ENCODE measurements around the gene EHD1. TPM values are rescaled to one million over a fixed set of nuclear protein-coding genes. Genes with fewer than 3 reads are reported as not detected.

The EHD1 gene
- total RNA-seq, 2 experiments from 2014 or later = 71.0 to 73.6 TPM

GRCh38 chr11:64888729-64889511 is 10.5 kb upstream of the EHD1 start:
- intact Hi-C loops (cut with DNase I, micrococcal nuclease) = loop anchor here in 1 of 2 experiments (1.0 kb wide), 2 partner anchors 11 to 42 kb away; partner anchors contain the start of gene EHD1
- no peak for DNase-seq
- POLR2A ChIA-PET = interaction anchor here (1.0 kb wide), 1 partner anchor 30 kb away, joined by 9 read pairs; no protein-coding TSS in a partner anchor
- H3K27me3 Mint-ChIP-seq = no peaks in the 10 kb centered on the region
- CTCF ChIA-PET = interaction anchor here (0.5 to 17.2 kb wide), 7 partner anchors 8 to 133 kb away, joined by 3 to 377 read pairs (median 6); partner anchors contain the start of gene CDC42BPG
- H3K36me3 Mint-ChIP-seq (ENCODE audit: low read depth) = no peaks in the 10 kb centered on the region
- no peaks in the 10 kb centered on the region for H3K9me3 Mint-ChIP-seq (ENCODE audit: low read depth)
- no peak overlapping the region for H3K4me3 Mint-ChIP-seq
- H3K4me1 Mint-ChIP-seq = peaks cover 32% of the 10 kb centered on the region
- H3K27ac Mint-ChIP-seq = no peak overlapping the region
- no peak for ATAC-seq

- intact Hi-C loops (cut with DNase I, micrococcal nuclease) = loop anchor here in 1 of 2 experiments (1.0 kb wide), 2 partner anchors 10 to 41 kb away; partner anchors contain the start of gene EHD1
- H3K36me3 Mint-ChIP-seq (ENCODE audit: low read depth) = no peaks in the 10 kb centered on the region
- ChIA-PET CTCF (interaction anchor here (0.5 to 17.2 kb wide), 12 partner anchors 8 to 621 kb away, joined by 3 to 377 read pairs (median 5); partner anchors contain the start of genes CDC42BPG and CDC42EP2), POLR2A (interaction anchor here (0.6 to 1.0 kb wide), 3 partner anchors 10 to 33 kb away, joined by 3 to 9 read pairs (median 3); no protein-coding TSS in a partner anchor)
- no peaks in the 10 kb centered on the region for H3K27me3 Mint-ChIP-seq
- peaks cover 35% of the 10 kb centered on the region for H3K4me1 Mint-ChIP-seq
- DNase-seq = no peak
- peak overlapping the region; percentile 64 for H3K4me3 Mint-ChIP-seq
- H3K27ac Mint-ChIP-seq = peak overlapping the region; percentile 92
- H3K9me3 Mint-ChIP-seq (ENCODE audit: low read depth) = no peaks in the 10 kb centered on the region
- ATAC-seq = no peak
Observed at GRCh38 chr11:64888406-64888728, 9.9 kb upstream of the EHD1 start.

GRCh38 chr11:64887757-64888405 is 9.5 kb upstream of the EHD1 start:
- POLR2A ChIA-PET = interaction anchor here (0.6 to 1.0 kb wide), 3 partner anchors 10 to 33 kb away, joined by 3 to 9 read pairs (median 3); no protein-coding TSS in a partner anchor
- H3K36me3 Mint-ChIP-seq (ENCODE audit: low read depth) = no peaks in the 10 kb centered on the region
- peak overlapping the region; percentile 92 for H3K27ac Mint-ChIP-seq
- no peaks in the 10 kb centered on the region for H3K9me3 Mint-ChIP-seq (ENCODE audit: low read depth)
- peak overlapping the region; percentile 64 for H3K4me3 Mint-ChIP-seq
- CTCF ChIA-PET = interaction anchor here (0.5 to 17.2 kb wide), 15 partner anchors 7 to 620 kb away, joined by 3 to 377 read pairs (median 4); partner anchors contain the start of genes CDC42BPG and CDC42EP2
- peaks cover 35% of the 10 kb centered on the region for H3K4me1 Mint-ChIP-seq
- no peaks in the 10 kb centered on the region for H3K27me3 Mint-ChIP-seq
- DNase-seq (peak; percentile 92), ATAC-seq (peak; percentile 83)
- intact Hi-C loops (cut with DNase I, micrococcal nuclease) = loop anchor here in 1 of 2 experiments (1.0 kb wide), 2 partner anchors 10 to 41 kb away; partner anchors contain the start of gene EHD1

GRCh38 chr11:64887234-64887756 is 8.9 kb upstream of the EHD1 start:
- no peak for ATAC-seq
- peak overlapping the region; percentile 43 for H3K27ac Mint-ChIP-seq
- H3K36me3 Mint-ChIP-seq (ENCODE audit: low read depth) = no peaks in the 10 kb centered on the region
- no peak for DNase-seq
- ChIA-PET POLR2A (interaction anchor here (0.9 kb wide), 1 partner anchor 32 kb away, joined by 3 read pairs; no protein-coding TSS in a partner anchor), CTCF (interaction anchor here (0.6 to 17.2 kb wide), 11 partner anchors 10 to 139 kb away, joined by 3 to 377 read pairs (median 4); partner anchors contain the start of gene CDC42BPG)
- H3K9me3 Mint-ChIP-seq (ENCODE audit: low read depth) = no peaks in the 10 kb centered on the region
- intact Hi-C loops (cut with DNase I, micrococcal nuclease) = no loop called here
- H3K4me1 Mint-ChIP-seq = peaks cover 37% of the 10 kb centered on the region
- H3K4me3 Mint-ChIP-seq = peak overlapping the region; percentile 5
- no peaks in the 10 kb centered on the region for H3K27me3 Mint-ChIP-seq

GRCh38 chr11:64885367-64886286 is 7.2 kb upstream of the EHD1 start:
- Mint-ChIP-seq H3K36me3 (ENCODE audit: low read depth) (no peaks in the 10 kb centered on the region), H3K27ac (peak overlapping the region; percentile 91), H3K27me3 (no peaks in the 10 kb centered on the region), H3K9me3 (ENCODE audit: low read depth) (no peaks in the 10 kb centered on the region), H3K4me1 (peaks cover 49% of the 10 kb centered on the region), H3K4me3 (peak overlapping the region; percentile 30)
- intact Hi-C loops (cut with DNase I, micrococcal nuclease) = no loop called here
- CTCF ChIA-PET = interaction anchor here (0.5 to 17.2 kb wide), 11 partner anchors 8 to 589 kb away, joined by 3 to 377 read pairs (median 4); partner anchors contain the start of gene CDC42BPG
- ATAC-seq = peak; percentile 87
- POLR2A ChIA-PET = interaction anchor here (0.7 to 1.6 kb wide), 4 partner anchors 8 to 41 kb away, joined by 3 to 7 read pairs (median 4); partner anchors contain the start of gene CDC42BPG
- DNase-seq = peak; percentile 66

- ATAC-seq (no peak), DNase-seq (no peak)
- H3K4me3 Mint-ChIP-seq = no peak overlapping the region
- H3K4me1 Mint-ChIP-seq = peaks cover 65% of the 10 kb centered on the region
- CTCF ChIA-PET = interaction anchor here (1.3 to 17.2 kb wide), 3 partner anchors 18 to 34 kb away, joined by 3 to 377 read pairs (median 5); partner anchors contain the start of gene CDC42BPG
- no peaks in the 10 kb centered on the region for H3K27me3 Mint-ChIP-seq
- no peaks in the 10 kb centered on the region for H3K9me3 Mint-ChIP-seq (ENCODE audit: low read depth)
- H3K36me3 Mint-ChIP-seq (ENCODE audit: low read depth) = no peaks in the 10 kb centered on the region
- no peak overlapping the region for H3K27ac Mint-ChIP-seq
- POLR2A ChIA-PET = no interaction called here
- intact Hi-C loops (cut with DNase I, micrococcal nuclease) = no loop called here
Observed at GRCh38 chr11:64884019-64884418, 5.6 kb upstream of the EHD1 start.

GRCh38 chr11:64883575-64883974 is 5.2 kb upstream of the EHD1 start:
- ATAC-seq (no peak), DNase-seq (no peak)
- no peaks in the 10 kb centered on the region for H3K9me3 Mint-ChIP-seq (ENCODE audit: low read depth)
- intact Hi-C loops (cut with DNase I, micrococcal nuclease) = no loop called here
- H3K4me1 Mint-ChIP-seq = peaks cover 66% of the 10 kb centered on the region
- peak overlapping the region; percentile 4 for H3K27ac Mint-ChIP-seq
- no peaks in the 10 kb centered on the region for H3K27me3 Mint-ChIP-seq
- CTCF ChIA-PET = interaction anchor here (1.3 to 6.1 kb wide), 3 partner anchors 18 to 35 kb away, joined by 3 to 49 read pairs (median 5); no protein-coding TSS in a partner anchor
- POLR2A ChIA-PET = no interaction called here
- H3K36me3 Mint-ChIP-seq (ENCODE audit: low read depth) = no peaks in the 10 kb centered on the region
- no peak overlapping the region for H3K4me3 Mint-ChIP-seq

GRCh38 chr11:64882243-64882642 is 3.8 kb upstream of the EHD1 start:
- no peak for ATAC-seq
- no peaks in the 10 kb centered on the region for H3K9me3 Mint-ChIP-seq (ENCODE audit: low read depth)

GRCh38 chr11:64881476-64881875 is 3.1 kb upstream of the EHD1 start:
- no peaks in the 10 kb centered on the region for H3K27me3 Mint-ChIP-seq
- H3K27ac Mint-ChIP-seq = peak overlapping the region; percentile 37
- intact Hi-C loops (cut with DNase I, micrococcal nuclease) = no loop called here
- H3K9me3 Mint-ChIP-seq (ENCODE audit: low read depth) = no peaks in the 10 kb centered on the region
- DNase-seq (no peak), ATAC-seq (no peak)
- H3K36me3 Mint-ChIP-seq (ENCODE audit: low read depth) = peaks cover 8% of the 10 kb centered on the region
- H3K4me3 Mint-ChIP-seq = no peak overlapping the region
- H3K4me1 Mint-ChIP-seq = peaks cover 59% of the 10 kb centered on the region
- ChIA-PET POLR2A (interaction anchor here (0.6 to 1.9 kb wide), 2 partner anchors 16 to 20 kb away, joined by 4 to 6 read pairs; no protein-coding TSS in a partner anchor), CTCF (interaction anchor here (0.6 to 11.0 kb wide), 3 partner anchors 19 to 560 kb away, joined by 5 to 139 read pairs (median 49); no protein-coding TSS in a partner anchor)

More at GRCh38 chr11:64882243-64882642, 3.8 kb upstream of the EHD1 start:
- no peak for DNase-seq
- Mint-ChIP-seq H3K27ac (peak overlapping the region; percentile 47), H3K36me3 (ENCODE audit: low read depth) (peaks cover 3% of the 10 kb centered on the region), H3K4me3 (no peak overlapping the region), H3K4me1 (peaks cover 55% of the 10 kb centered on the region), H3K27me3 (no peaks in the 10 kb centered on the region)
- POLR2A ChIA-PET = interaction anchor here (1.9 kb wide), 1 partner anchor 17 kb away, joined by 6 read pairs; no protein-coding TSS in a partner anchor
- intact Hi-C loops (cut with DNase I, micrococcal nuclease) = no loop called here
- CTCF ChIA-PET = interaction anchor here (6.1 to 11.0 kb wide), 2 partner anchors 20 to 34 kb away, joined by 49 to 139 read pairs; no protein-coding TSS in a partner anchor

All from activated CD4-positive, alpha-beta T cell treated with anti-CD3 and anti-CD28 coated beads for 36 hours (primary cell).